GOT3 (cell line): ENCODE data around the gene TACR2.
"Not testable (repeated sequence)": the region's sequence is repeated elsewhere in the genome, so short reads cannot be mapped to it uniquely, and the experiment has no call there.

Experiments
- DNase-seq: peaks from one replicate; lab custom pipeline; 2025; ENCODE audit warnings: mixed read lengths; lab: John Stamatoyannopoulos, UW

The TACR2 gene

GRCh38 chr10:69450395-69450794 is 33.7 kb upstream of the TACR2 start:
- not testable (repeated sequence) for DNase-seq

DNA sequence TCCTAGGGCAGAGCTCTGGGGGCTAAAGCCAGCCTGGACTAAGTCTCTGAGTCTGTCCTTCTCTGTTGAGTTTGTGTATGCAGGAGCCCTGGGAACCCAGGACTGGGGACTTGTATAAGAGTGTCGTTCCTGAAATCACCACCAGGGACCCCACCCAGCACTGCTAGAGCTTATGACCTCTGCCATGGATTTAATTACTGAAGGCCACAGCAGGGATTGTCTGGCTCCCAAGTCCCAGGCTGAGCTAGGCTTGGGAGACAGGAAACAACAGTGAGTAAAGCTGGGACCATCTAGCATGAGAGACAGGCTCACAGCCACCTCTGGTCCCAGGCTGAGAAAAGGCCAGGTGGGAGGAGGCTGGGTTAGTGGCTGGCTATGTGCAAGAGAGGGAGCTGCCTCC is 33.1 kb upstream of the TACR2 start:
- no peak for DNase-seq

DNA sequence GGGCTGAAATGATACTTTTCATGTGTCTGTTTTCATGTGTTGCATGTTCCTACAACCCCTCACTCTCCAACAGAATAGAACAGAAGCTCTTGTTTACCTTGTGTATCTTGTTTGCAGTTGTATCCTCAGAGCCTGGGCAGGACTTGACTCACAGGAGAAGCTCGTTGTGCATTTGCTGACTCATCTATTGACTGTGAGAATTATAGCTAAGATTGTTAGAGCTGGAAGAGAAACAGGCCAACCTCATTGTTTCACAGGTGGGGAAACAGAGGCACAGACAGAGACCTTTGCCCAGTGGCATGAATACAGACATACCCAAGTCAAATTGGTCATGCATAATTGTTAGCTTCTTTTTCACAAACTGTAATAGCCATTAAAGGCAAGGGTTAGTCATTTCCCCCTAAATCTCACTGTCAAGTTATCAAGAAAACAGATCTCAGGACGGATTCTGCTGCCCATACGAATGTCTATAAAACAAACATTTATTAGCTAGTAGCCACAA is 30.0 kb upstream of the TACR2 start:
- DNase-seq, result no peak

DNA sequence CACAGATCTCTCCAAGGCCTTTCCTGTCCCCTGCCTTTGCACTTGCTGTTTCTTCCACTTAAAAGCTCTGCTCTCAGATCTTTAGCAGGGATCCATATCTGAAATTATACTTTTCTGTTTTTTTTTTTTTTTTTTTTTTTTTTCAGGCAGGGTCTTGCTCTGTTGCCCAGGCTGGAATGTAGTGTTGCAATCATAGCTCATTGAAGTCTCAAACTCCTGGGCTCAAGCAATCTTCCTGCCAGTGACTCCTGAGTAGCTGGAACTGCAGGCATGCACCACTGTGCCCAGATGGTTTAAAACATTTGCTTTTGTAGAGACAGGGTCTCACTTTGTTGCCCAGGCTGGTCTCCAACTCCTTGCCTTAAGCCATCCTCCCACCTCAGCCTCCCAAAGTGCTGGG is 29.5 kb upstream of the TACR2 start:
- no peak for DNase-seq

DNA sequence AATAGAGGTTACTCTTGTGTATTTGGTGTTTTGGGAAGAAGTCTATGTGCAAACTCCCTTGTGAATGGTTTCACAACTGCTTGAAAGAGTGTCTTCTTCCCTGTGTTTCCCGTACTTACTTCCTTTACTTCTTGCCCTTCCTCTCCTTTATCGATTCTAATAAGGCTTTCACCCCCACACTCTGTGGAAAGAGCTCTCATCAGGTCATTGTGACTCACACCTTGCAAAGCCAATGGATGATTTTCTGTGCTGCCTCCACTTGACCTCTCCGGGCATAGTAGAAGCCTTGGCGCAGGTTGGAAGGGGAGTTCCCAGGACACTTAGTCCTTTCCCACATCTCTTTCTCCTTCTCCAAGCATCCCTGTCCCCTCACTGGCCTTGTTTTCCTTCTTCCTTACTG is 28.3 kb upstream of the TACR2 start:
- DNase-seq, result no peak

DNA sequence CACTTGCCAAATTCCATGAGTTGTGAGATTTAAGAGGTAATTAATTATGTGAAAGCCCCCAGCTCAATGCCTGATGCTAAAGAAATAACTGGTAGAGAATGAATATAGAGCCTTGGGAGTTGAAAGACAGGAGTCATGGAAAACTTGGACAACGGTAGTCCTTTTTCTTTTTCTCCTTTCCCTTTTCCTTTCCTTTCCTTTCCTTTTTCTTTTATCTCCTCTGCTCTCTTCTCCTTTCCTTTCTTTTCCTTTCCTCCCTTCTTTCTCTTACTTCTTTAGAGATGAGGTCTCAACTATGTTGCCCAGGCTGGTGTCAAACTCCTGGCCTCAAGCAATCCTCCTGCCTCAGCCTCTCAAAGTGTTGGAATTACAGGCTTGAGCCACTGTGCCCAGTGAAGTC is 26.6 kb upstream of the TACR2 start:
- no peak for DNase-seq

DNA sequence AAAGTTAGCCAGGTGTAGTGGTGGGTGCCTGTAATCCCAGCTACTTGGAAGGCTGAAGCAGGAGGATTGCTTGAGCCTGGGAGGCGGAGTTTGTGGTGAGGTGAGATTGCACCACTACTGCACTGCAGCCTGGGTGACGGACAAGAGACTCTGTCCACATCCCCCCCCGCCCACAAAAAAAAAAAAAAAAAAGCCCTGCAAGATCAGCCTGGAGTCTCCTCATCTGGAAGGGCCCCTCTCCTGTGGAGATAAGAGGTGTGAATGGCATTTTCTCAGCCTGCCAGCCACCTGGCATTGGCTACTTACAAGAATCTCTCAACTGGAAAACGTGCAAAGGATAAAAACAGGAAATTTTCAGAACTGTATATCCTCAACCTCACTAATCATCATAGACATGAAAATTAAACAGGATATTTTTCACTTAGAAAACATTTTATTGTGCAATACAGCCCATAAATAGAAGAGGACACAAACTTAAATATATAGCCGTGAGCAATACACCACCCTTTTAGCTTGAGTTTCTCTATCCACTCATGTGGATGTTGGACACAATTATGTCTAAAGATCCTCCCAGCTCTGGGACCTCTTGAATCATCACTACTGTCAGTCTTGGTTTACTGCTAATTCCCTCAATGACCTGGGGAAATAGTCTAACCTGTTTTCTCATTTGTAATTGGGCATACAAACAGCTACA is 23.2 kb upstream of the TACR2 start:
- DNase-seq, result no peak

- no peak for DNase-seq
Observed at GRCh38 chr10:69439350-69439739, 22.6 kb upstream of the TACR2 start.

DNA sequence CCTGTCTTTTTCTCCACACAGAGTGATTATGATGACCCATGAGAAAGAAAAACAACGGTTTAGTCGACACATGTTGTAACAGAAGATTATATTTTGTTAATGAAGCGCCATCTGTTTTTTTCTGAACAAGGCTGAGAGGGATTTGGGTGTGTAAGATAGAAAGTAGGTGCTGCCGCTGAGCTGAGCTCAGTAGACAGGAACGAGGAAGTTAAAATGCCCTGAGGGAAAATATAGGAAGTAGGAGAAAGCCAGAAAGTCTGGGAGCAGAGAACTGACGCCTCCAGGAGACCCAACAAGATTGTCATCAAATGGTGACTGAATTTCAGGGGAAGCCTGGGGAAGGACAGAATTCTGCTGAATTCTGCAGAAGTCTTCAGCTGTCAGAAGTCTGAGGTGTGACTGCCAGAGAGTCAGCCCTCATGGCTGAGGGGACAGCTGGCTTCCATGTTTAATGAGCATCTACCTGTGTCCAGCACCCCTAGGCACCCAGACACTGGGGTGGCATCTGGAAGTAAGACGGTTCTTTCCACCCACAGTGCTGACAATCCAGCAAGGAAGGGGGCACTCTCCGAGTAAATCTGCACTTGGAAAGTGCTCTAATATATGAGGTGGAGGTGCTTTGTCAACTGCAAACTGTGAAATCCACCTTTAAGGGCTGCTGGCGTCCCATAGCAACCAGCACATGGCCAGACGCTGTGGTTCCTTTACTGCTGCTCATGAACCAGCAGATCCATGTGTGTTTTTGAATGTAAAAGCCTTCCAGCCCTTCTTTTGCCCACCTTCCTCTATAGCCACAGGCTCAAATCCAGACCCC is 22.0 kb upstream of the TACR2 start:
- DNase-seq, result no peak

DNA sequence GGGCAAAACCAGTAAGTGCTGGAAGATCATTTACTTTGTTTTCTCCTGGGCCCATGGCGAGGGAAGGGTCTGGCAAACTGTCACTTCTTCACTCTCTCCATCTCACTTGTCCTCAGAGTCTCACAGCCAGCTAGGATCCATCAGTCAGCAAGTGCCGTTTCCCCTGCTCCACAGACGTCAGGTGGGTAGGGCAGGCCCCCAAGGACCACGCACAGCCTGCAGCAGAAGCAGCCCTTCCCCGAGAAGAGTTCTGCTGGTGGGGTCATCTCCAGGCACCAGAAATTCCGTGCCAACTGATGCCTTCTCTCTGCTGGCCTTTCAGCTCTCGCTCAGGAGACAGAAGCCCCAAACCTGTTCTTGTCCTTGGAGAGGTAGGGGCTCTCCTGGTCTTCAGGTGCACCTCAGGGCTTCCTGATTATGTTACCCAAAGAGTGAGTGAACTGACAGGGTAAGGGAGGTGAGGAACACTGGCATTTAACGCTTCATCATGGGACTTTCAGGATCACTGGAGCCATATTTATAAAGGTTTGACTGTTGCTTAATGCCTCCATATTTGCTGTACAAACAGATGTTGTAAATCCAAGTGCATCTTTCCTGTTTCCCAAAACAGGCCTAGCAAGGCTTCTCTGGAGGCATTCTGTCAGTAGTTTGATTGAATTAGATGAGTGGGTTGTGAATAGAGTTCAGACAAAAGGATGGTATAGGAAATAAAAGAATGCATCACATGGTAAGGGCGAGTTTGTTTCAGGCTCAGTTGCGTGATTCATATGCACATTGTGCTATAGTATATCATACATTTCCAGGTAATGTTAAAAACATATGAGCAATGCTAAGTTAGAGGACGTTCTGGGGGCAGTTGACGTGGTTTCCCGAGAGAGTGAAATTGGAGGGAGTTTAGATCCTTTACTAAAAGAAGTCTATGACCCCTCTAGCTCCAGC is 20.9 kb upstream of the TACR2 start:
- no peak for DNase-seq

DNA sequence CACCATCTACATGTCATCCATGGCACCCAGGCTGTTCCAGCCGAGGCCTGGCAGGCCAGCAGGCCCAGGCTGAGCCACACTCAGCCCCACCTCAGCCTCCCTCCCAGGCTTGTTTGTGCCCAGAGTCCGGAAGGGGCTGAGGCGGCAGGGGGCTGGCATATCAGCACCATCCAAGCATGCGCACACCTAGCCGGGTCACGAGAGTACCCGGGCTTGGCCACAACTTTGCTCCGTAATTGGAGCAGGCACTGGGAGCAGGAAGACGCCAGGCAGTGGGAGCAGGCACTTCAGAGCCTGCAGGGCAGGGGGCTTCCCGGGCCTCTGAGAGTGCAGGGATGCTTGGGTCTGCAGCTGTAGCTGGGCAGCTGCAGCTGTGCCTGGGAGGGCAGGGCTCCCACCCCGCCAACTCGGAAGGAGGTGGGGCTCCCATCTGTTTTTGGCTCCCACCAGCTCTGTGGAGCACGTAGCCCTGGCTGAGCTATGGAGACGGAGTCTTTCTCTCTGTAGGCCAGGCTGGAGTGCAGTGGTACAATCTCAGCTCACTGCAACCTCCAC is 19.3 kb upstream of the TACR2 start:
- no peak for DNase-seq

DNA sequence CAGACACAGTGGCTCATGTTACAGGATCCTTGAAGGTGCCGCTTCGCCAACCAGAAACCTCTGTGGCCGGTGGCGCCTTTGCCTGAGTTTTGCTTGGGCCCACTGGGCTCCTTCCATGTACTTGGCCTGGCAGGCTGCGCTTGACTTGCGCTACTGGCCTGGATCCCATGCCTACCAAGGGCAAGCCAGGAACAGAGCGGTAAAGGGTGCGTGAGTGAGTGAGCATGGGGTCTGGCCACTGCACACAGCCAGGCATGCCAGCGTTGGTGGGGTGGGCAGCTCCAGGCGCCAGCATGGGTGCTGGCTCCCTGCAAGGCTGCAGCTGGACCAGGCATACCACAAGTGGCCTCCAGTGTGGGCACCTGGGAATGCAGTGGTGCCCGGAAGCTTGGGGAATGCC is 18.2 kb upstream of the TACR2 start:
- no peak for DNase-seq

GRCh38 chr10:69434169-69434568 is 17.5 kb upstream of the TACR2 start:
- no peak for DNase-seq

- DNase-seq, result no peak
Observed at GRCh38 chr10:69428165-69428564, 11.4 kb upstream of the TACR2 start.

DNA sequence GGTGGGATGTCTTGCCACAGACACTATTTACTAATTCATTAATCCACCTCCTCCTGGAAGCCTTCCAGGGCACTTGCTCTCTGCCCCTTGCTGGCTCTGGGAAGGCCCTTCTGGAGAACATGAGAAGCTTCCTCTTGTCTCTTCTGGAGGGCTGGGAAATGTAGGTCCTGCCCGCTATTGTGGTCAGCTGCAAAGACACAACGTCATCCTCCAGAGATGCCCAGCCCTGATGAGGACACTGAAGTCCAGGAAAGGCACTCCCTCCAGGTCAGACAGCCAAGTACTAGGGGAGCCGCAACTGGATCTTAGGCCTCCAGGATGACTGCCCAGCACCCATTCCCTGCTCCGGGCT is 9.6 kb upstream of the TACR2 start:
- no peak for DNase-seq

DNA sequence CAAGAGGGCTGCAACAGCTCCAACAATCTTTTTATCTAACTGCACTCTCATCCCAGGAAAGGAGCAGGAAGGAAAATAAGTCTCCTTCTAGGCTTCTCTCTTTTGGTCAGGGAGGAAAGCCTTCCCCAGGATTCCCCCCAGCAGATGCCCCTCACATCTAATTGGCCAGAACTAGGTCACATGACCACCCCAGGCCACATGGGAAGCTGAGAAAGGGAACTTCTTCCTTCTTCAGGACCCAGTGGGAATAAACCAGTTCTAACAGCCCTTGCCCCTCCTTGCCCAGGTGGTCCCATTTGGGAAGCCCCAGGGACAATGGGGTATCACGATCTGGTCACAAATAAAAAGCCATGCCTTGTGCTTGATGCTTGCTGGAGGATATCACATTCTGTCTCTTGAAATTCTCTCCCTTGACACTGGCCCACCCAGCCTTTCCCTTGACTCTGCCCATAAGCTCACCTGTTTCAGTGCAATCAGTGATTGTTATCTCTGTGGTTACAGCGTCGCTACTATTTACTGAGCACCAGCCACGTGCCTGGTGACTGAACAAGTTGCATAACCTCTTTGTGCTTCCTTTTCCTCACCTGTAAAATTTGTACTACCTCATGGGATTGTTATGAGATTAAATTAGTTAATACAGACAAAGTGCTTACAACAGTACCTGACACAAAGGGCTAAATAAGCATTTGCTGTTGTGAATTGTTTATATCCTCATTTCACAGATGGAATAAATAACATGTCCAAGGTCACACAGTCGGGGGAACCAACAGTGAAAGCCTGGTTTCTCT is 9.0 kb upstream of the TACR2 start:
- DNase-seq, result no peak

GRCh38 chr10:69425041-69425440 is 8.3 kb upstream of the TACR2 start:
- no peak for DNase-seq

GRCh38 chr10:69422676-69423075 is 6.0 kb upstream of the TACR2 start:
- no peak for DNase-seq

DNA sequence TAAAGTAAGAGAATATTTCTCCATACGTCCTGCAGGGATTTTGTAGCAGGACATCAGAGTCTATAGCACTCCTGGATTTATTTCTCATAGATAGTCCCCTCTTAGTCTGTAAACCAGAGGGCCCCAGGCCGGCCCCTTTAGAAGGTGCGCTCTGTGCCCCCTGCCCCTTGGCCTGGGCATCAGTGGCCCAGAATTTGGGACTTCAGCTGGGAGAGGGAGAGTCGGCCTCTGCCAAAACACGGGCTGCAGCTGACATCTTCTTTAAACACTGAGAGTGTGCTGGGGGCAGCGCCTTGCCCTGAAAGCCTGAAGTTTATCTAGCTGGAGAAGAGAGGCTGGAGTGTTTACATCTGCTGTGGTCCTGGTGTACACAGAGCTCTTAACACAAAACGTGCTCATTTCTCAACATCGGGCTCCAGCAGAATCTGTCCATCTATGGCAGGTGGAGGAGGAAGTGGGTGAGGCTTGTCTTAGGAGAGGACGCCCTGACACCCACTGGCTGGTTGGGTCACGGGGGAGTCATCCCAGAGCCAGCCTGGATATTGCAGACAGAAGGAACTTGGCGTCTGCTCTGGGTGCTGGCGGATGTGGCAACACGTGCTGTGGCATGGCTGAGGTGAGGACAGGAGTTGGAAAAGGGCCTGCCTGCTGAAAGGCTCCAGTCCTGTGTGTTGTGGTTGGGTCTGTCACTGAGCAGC is 5.0 kb upstream of the TACR2 start:
- DNase-seq, result no peak

GRCh38 chr10:69419744-69420126 is 3.0 kb upstream of the TACR2 start:
- DNase-seq, result no peak
